Thymus (tissue), 11 donors: Measurements from ENCODE around the gene HMGCL. TPM values are rescaled to one million over a fixed set of nuclear protein-coding genes. Genes with fewer than 3 reads are reported as not detected.
"Not testable (repeated sequence)": the region's sequence is repeated elsewhere in the genome, so short reads cannot be mapped to it uniquely, and the experiment has no call there.

Source experiments
- DNase-seq, 9 donors: peaks; one replicate each; pipeline ENCODE4 v3.0.0-alpha.2; 2013; ENCODE audit warnings: low spot score in 9 of 9, low read depth in 6 of 9, missing footprints in 1 of 9
- H3K27ac ChIP-seq, 2 donors: one replicate each; pipeline ENCODE4 v1.5.1; 2013; ENCODE audit warnings: control low read depth in 1 of 2, low read depth in 1 of 2, low read length in 1 of 2, mild to moderate bottlenecking in 1 of 2, moderate library complexity in 1 of 2
- H3K27me3 ChIP-seq, 2 donors: one replicate each; pipeline ENCODE4 v1.5.1; 2013; ENCODE audit warnings: low read length in 1 of 2; ENCODE audit not compliant: control insufficient read depth in 2 of 2, insufficient read depth in 1 of 2
- H3K36me3 ChIP-seq, 2 donors: one replicate each; pipeline ENCODE4 v1.5.1; 2013; ENCODE audit warnings: low read length in 1 of 2, mild to moderate bottlenecking in 1 of 2, moderate library complexity in 1 of 2; ENCODE audit not compliant: control insufficient read depth in 2 of 2, insufficient read depth in 2 of 2
- H3K4me1 ChIP-seq, 2 donors: one replicate each; pipeline ENCODE4 v1.5.1; 2013; ENCODE audit warnings: low read length in 2 of 2; ENCODE audit not compliant: control insufficient read depth in 2 of 2, insufficient read depth in 2 of 2
- H3K4me3 ChIP-seq, 2 donors: one replicate each; pipeline ENCODE4 v1.5.1; 2013; ENCODE audit warnings: low read length in 2 of 2, control low read depth in 1 of 2, mild to moderate bottlenecking in 1 of 2
- H3K9me3 ChIP-seq, 2 donors: one replicate each; pipeline ENCODE4 v1.5.1; 2013; ENCODE audit warnings: low read length in 1 of 2, mild to moderate bottlenecking in 1 of 2; ENCODE audit not compliant: control insufficient read depth in 2 of 2, insufficient read depth in 1 of 2
- WGBS: extraction: QIAGEN DNeasy Blood & Tissue Kit; methylation state at CpG from one replicate; pipeline ENCODE4 v1.1.7; 2013; 5-methylcytosine and 5-hydroxymethylcytosine counted together
- polyA plus RNA-seq: library from polyadenylated mRNA; stranded (reverse); fragments of 200-250 nt; gene quantifications from one replicate; pipeline ENCODE4 v1.2.3, GENCODE V29; 2013
- total RNA-seq: library from RNA; stranded (reverse); fragments of 120-200 nt; gene quantifications from one replicate; pipeline ENCODE4 v1.2.4, GENCODE V29; 2013
- donor health status: healthy.

HMGCL gene
- total and polyA plus RNA-seq, 2 donors = 34.2 to 41.6 TPM

- Histone ChIP-seq H3K27ac (no peak overlapping the region), H3K4me3 (peak overlapping the region in 1 of 2 donors; percentile 5), H3K4me1 (peaks cover 0 to 8% of the 10 kb centered on the region in 2 donors), H3K9me3 (no peaks in the 10 kb centered on the region), H3K27me3 (peaks cover 0 to 3% of the 10 kb centered on the region in 2 donors), H3K36me3 (no peaks in the 10 kb centered on the region)
- DNase-seq = peak in 8 of 9 donors; percentile 29 to 79 (median 56)
- WGBS = 1% methylated on average over 21 of the region's 21 CpGs
Observed at GRCh38 chr1:23838401-23838866, 13.2 kb upstream of the HMGCL start.

GRCh38 chr1:23837908-23838307 is 12.7 kb upstream of the HMGCL start:
- no peak overlapping the region for H3K27ac ChIP-seq
- H3K27me3 ChIP-seq = peaks cover 0 to 3% of the 10 kb centered on the region in 2 donors
- H3K9me3 ChIP-seq = no peaks in the 10 kb centered on the region
- no peak overlapping the region for H3K4me3 ChIP-seq
- peaks cover 0 to 8% of the 10 kb centered on the region in 2 donors for H3K4me1 ChIP-seq
- H3K36me3 ChIP-seq = no peaks in the 10 kb centered on the region
- WGBS = 60% methylated on average over 13 of the region's 13 CpGs
- DNase-seq = no peak

GRCh38 chr1:23836037-23836436 is 10.8 kb upstream of the HMGCL start:
- 63% methylated on average over 3 of the region's 3 CpGs for WGBS
- no peak for DNase-seq
- H3K4me1 ChIP-seq = peaks cover 0 to 8% of the 10 kb centered on the region in 2 donors
- no peaks in the 10 kb centered on the region for H3K36me3 ChIP-seq
- no peak overlapping the region for H3K4me3 ChIP-seq
- H3K27me3 ChIP-seq = peaks cover 0 to 3% of the 10 kb centered on the region in 2 donors
- H3K27ac ChIP-seq = no peak overlapping the region
- no peaks in the 10 kb centered on the region for H3K9me3 ChIP-seq

- not testable (repeated sequence) for DNase-seq, H3K4me1 ChIP-seq, H3K4me3 ChIP-seq, H3K36me3 ChIP-seq, H3K9me3 ChIP-seq, H3K27me3 ChIP-seq, H3K27ac ChIP-seq
- WGBS = 92% methylated on average over 6 of the region's 6 CpGs
Observed at GRCh38 chr1:23834156-23834555, 8.9 kb upstream of the HMGCL start.

- Histone ChIP-seq H3K4me1 (peaks cover 2 to 12% of the 10 kb centered on the region in 2 donors), H3K9me3 (no peaks in the 10 kb centered on the region), H3K36me3 (no peaks in the 10 kb centered on the region), H3K27ac (no peak overlapping the region), H3K27me3 (no peaks in the 10 kb centered on the region), H3K4me3 (no peak overlapping the region)
- no peak for DNase-seq
- WGBS = 95% methylated on average over 1 of the region's 1 CpG
Observed at GRCh38 chr1:23827717-23828116, 2.5 kb upstream of the HMGCL start.

GRCh38 chr1:23826590-23826989 is 1.4 kb upstream of the HMGCL start:
- WGBS = 98% methylated on average over 13 of the region's 13 CpGs
- peaks cover 2 to 12% of the 10 kb centered on the region in 2 donors for H3K4me1 ChIP-seq
- H3K9me3 ChIP-seq, H3K36me3 ChIP-seq, H3K27me3 ChIP-seq, DNase-seq, H3K27ac ChIP-seq, H3K4me3 ChIP-seq: not testable (repeated sequence)

- peak overlapping the region in 1 of 2 donors; percentile 59 for H3K27ac ChIP-seq
- whole genome bisulfite sequencing = 70% methylated on average over 24 of the region's 24 CpGs
- H3K27me3 ChIP-seq = no peaks in the 10 kb centered on the region
- no peaks in the 10 kb centered on the region for H3K36me3 ChIP-seq
- peak in 1 of 9 donors; percentile 28 for DNase-seq
- peaks cover 2 to 12% of the 10 kb centered on the region in 2 donors for H3K4me1 ChIP-seq
- H3K4me3 ChIP-seq = peak overlapping the region; percentile 63 to 87
- H3K9me3 ChIP-seq = no peaks in the 10 kb centered on the region
Observed at GRCh38 chr1:23825762-23826522, 713 bp upstream of the HMGCL start.

- H3K4me3 ChIP-seq = peak overlapping the region; percentile 63 to 87
- H3K9me3 ChIP-seq = no peaks in the 10 kb centered on the region
- H3K27ac ChIP-seq = peak overlapping the region; percentile 85 to 88
- H3K4me1 ChIP-seq = peaks cover 2 to 12% of the 10 kb centered on the region in 2 donors
- 6% methylated on average over 8 of the region's 8 CpGs for WGBS
- peaks cover 0 to 5% of the 10 kb centered on the region in 2 donors for H3K36me3 ChIP-seq
- DNase-seq = no peak
- H3K27me3 ChIP-seq = no peaks in the 10 kb centered on the region
Observed at GRCh38 chr1:23824711-23825075, 536 bp downstream of the HMGCL start.

- Histone ChIP-seq H3K9me3 (no peaks in the 10 kb centered on the region), H3K27me3 (no peaks in the 10 kb centered on the region), H3K4me1 (peaks cover 2 to 12% of the 10 kb centered on the region in 2 donors), H3K27ac (no peak overlapping the region), H3K36me3 (peaks cover 0 to 5% of the 10 kb centered on the region in 2 donors), H3K4me3 (no peak overlapping the region)
- no peak for DNase-seq
- WGBS = 96% methylated on average over 7 of the region's 7 CpGs
Observed at GRCh38 chr1:23823767-23824166, 1.5 kb downstream of the HMGCL start.
